A673 (cell line): ENCODE measurements around the gene INTS11. TPM values are rescaled to one million over a fixed set of nuclear protein-coding genes. Genes with fewer than 3 reads are reported as not detected.

Experiments used
- BruUV-seq: library from RNA; stranded (reverse); fragments of 400-500 nt; replicated peaks from 2 replicates; lab custom pipeline; 2021; lab: Mats Ljungman, UMichigan
- CTCF ChIA-PET: fragments of 300-600 bp; sonication (Branson Sonifier 250); formaldehyde crosslinking; loops from one replicate; lab custom pipeline; 2022; ENCODE audit warnings: antibody characterized with exemption; lab: Charles Lee
- POLR2A ChIA-PET: fragments of 300-600 bp; sonication (Branson Sonifier 250); formaldehyde crosslinking; loops from one replicate; lab custom pipeline; 2022; ENCODE audit warnings: antibody characterized with exemption; ENCODE audit not compliant: low non-redundant PET; lab: Charles Lee
- DNase-seq: peaks from one replicate; pipeline ENCODE4 v3.0.0-alpha.2; 2015; ENCODE audit warnings: low spot score
- H3K27ac ChIP-seq: fragments of 200-600 bp; sonication (generic); 2 replicates; pipeline ENCODE4 v1.5.1; 2016; ENCODE audit warnings: mixed run types, low read depth, mild to moderate bottlenecking, mixed read lengths, antibody characterized with exemption, low read length; ENCODE audit not compliant: poor library complexity, severe bottlenecking
- H3K27me3 ChIP-seq: fragments of 200-600 bp; sonication (generic); replicated peaks from 2 replicates; pipeline ENCODE4 v1.6.1; 2017; ENCODE audit warnings: mixed run types, low read depth, mild to moderate bottlenecking, mixed read lengths, antibody characterized with exemption, low read length; ENCODE audit not compliant: insufficient read depth, poor library complexity
- H3K36me3 ChIP-seq: fragments of 200-600 bp; sonication (generic); 2 replicates; pipeline ENCODE4 v1.6.1; 2016; ENCODE audit warnings: mixed run types, mild to moderate bottlenecking, mixed read lengths, antibody characterized with exemption, low read length; ENCODE audit not compliant: insufficient read depth, poor library complexity, severe bottlenecking
- H3K4me1 ChIP-seq: fragments of 200-600 bp; sonication (generic); 2 replicates; pipeline ENCODE4 v1.6.1; 2017; ENCODE audit warnings: mixed run types, mild to moderate bottlenecking, mixed read lengths, antibody characterized with exemption, low read length; ENCODE audit not compliant: insufficient read depth, poor library complexity, severe bottlenecking
- H3K4me3 ChIP-seq: fragments of 200-600 bp; sonication (generic); 2 replicates; pipeline ENCODE4 v1.5.1; 2016; ENCODE audit warnings: low read depth, mixed run types, mild to moderate bottlenecking, mixed read lengths, low read length; ENCODE audit not compliant: poor library complexity, severe bottlenecking
- H3K9me3 ChIP-seq: fragments of 200-600 bp; sonication (generic); 2 replicates; pipeline ENCODE4 v1.6.1; 2016; ENCODE audit warnings: mixed run types, low read depth, mild to moderate bottlenecking, mixed read lengths, antibody characterized with exemption, low read length; ENCODE audit not compliant: poor library complexity, severe bottlenecking
- EZH2 ChIP-seq: fragments of 200-600 bp; sonication (generic); IDR thresholded peaks from 2 replicates; pipeline ENCODE4 v1.6.1; 2017; ENCODE audit warnings: borderline replicate concordance, low read depth, mild to moderate bottlenecking, mixed read lengths, antibody characterized with exemption, low read length; ENCODE audit not compliant: poor library complexity, severe bottlenecking
- intact Hi-C: fragments of 100-400 bp; cut with micrococcal nuclease; formaldehyde crosslinking; loops from one replicate; pipeline ENCODE4 v1.10.0; 2022; ENCODE audit not compliant: unreplicated experiment
- total RNA-seq: library from RNA; stranded (reverse); gene quantifications from 2 replicates; pipeline ENCODE4 v1.2.3, GENCODE V29; 2021
- TF ChIP-seq, protein P1 (sequence below): fragments of 300-800, 200-600 bp; sonication (generic); conservative IDR thresholded peaks from 2 replicates; pipeline ENCODE4 v1.5.1; 2017; ENCODE audit warnings: low read depth, mild to moderate bottlenecking, antibody characterized with exemption, low read length, moderate library complexity, mixed read lengths

Gene INTS11
- total RNA-seq, 1 experiment from 2014 or later, result 156 TPM

DNA sequence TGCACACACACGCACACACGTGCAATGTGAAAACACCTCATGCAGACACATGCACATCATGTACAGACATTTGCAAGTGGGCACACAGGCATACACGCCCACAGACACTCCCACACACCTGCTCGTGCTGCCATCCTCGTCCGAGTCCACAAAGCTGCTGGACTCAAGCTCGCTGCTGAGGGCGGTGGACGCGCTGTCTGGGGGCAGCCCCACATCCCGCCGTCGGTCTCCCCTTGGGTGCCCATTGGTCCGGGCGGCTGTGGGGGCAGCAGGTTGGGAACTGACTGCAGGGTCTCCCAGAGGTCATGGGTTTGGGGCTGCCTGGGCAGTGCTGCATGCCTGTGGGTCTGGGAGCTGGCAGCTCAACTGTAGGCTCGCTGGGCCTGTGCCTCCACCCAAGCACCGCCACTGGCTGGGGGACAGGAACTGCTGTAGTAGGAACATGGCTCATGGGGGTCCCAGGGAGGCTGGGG, 17.1 kb upstream of the INTS11 start:
- intact Hi-C loops, result no loop called here
- H3K9me3 ChIP-seq, result no peaks in the 10 kb centered on the region
- no peak for DNase-seq
- peaks cover 9% of the 10 kb centered on the region for H3K36me3 ChIP-seq
- no peak overlapping the region for H3K27ac ChIP-seq
- POLR2A ChIA-PET, result no interaction called here
- BruUV-seq, result no TSS peak
- no peak for TF ChIP-seq EZH2
- TF ChIP-seq, protein P1, sequence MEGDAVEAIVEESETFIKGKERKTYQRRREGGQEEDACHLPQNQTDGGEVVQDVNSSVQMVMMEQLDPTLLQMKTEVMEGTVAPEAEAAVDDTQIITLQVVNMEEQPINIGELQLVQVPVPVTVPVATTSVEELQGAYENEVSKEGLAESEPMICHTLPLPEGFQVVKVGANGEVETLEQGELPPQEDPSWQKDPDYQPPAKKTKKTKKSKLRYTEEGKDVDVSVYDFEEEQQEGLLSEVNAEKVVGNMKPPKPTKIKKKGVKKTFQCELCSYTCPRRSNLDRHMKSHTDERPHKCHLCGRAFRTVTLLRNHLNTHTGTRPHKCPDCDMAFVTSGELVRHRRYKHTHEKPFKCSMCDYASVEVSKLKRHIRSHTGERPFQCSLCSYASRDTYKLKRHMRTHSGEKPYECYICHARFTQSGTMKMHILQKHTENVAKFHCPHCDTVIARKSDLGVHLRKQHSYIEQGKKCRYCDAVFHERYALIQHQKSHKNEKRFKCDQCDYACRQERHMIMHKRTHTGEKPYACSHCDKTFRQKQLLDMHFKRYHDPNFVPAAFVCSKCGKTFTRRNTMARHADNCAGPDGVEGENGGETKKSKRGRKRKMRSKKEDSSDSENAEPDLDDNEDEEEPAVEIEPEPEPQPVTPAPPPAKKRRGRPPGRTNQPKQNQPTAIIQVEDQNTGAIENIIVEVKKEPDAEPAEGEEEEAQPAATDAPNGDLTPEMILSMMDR, result no peak
- no peaks in the 10 kb centered on the region for H3K4me1 ChIP-seq
- no peak overlapping the region for H3K4me3 ChIP-seq
- CTCF ChIA-PET, result no interaction called here
- H3K27me3 ChIP-seq, result no peaks in the 10 kb centered on the region

DNA sequence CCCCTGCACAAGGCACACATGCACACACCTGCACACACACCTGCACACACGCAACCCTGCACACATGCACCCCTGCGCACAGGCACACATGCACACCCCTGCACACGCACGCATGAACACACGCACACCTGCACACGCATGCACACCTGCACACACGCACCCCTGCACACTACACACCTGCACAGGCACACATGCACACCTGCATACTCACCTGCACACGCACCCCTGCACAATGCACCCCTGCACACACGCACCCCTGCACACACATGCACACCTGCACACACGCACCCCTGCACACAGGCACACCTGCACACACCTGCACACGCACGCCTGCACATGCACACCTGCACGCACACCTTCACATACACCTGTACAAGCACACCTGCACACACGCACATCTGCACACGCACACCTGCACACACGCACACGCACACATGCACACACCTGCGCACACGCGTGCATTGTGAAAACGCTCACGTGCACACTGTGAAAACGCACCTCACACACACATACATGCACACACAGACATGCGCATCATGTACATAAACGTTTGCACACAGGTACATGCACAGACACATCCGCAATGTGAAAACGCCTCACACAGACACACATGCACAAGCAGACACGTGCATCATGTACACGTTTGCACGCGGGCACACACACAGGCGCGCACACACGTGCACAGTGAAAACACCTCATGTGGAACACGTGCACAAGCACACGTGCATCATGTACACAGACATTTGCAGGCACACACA, 16.5 kb upstream of the INTS11 start:
- Histone ChIP-seq H3K4me3 (no peak overlapping the region), H3K27me3 (no peaks in the 10 kb centered on the region), H3K9me3 (no peaks in the 10 kb centered on the region), H3K36me3 (peaks cover 9% of the 10 kb centered on the region), H3K4me1 (no peaks in the 10 kb centered on the region), H3K27ac (no peak overlapping the region)
- POLR2A ChIA-PET, result no interaction called here
- no peak for DNase-seq
- BruUV-seq, result no TSS peak
- intact Hi-C loops, result no loop called here
- TF ChIP-seq, protein P1, result no peak
- no peak for TF ChIP-seq EZH2
- CTCF ChIA-PET, result no interaction called here

DNA sequence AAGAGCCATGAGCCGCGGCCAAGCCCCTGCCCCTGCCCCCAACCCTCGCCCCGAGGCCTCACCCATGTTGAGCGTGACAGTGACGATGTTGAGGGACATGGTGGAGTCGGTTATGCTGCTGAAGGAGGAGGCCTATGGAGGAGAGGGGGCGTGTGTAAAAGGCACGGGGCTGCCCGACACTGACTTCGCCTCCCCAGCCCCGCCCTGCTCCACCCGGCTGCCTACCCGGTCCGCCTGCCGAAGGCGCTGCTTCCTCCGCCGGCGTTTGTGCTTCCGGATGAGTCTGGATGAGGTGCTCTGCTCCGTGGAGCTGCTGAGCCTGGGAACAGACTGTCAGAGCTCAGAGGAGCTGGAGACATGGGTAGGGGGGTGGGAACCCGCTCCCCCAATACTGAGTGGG, 15.7 kb upstream of the INTS11 start:
- POLR2A ChIA-PET, result no interaction called here
- no peak for TF ChIP-seq EZH2
- TF ChIP-seq, protein P1, result no peak
- Histone ChIP-seq H3K27me3 (no peaks in the 10 kb centered on the region), H3K36me3 (peaks cover 9% of the 10 kb centered on the region), H3K4me3 (no peak overlapping the region), H3K27ac (no peak overlapping the region), H3K4me1 (no peaks in the 10 kb centered on the region), H3K9me3 (no peaks in the 10 kb centered on the region)
- no TSS peak for BruUV-seq
- CTCF ChIA-PET, result no interaction called here
- intact Hi-C loops, result no loop called here
- DNase-seq, result no peak
